HepG2 (cell line): ENCODE results near the gene BEGAIN.

Experiments used
- ATF7-NPFF ChIP-seq: sonication (generic); formaldehyde crosslinking; IDR thresholded peaks from 2 replicates; pipeline ENCODE4 v1.8.1; 2023; ENCODE audit warnings: mild to moderate bottlenecking, low read depth, missing genetic modification reagents, moderate library complexity
- CHD2 ChIP-seq: IDR thresholded peaks from 2 replicates; pipeline ENCODE4 v1.6.1; 2011; ENCODE audit warnings: low read depth, low read length, improper control_type of control experiment
- GATA4 ChIP-seq: sonication (generic); IDR thresholded peaks from 2 replicates; pipeline ENCODE4 v1.6.1; 2016; ENCODE audit warnings: antibody characterized with exemption, low read depth, borderline replicate concordance
- NCOA2 ChIP-seq: sonication (generic); formaldehyde crosslinking; IDR thresholded peaks from 2 replicates; pipeline ENCODE4 v1.8.0; 2022; ENCODE audit warnings: inconsistent platforms
- TOE1 ChIP-seq: sonication (generic); formaldehyde crosslinking; IDR thresholded peaks from 2 replicates; pipeline ENCODE4 v1.4.0; 2020; ENCODE audit warnings: mild to moderate bottlenecking, missing genetic modification reagents
- ZBTB1 ChIP-seq: sonication (generic); formaldehyde crosslinking; IDR thresholded peaks from 2 replicates; pipeline ENCODE4 v1.4.0; 2020; ENCODE audit warnings: missing genetic modification reagents, borderline replicate concordance
- ZNF589 ChIP-seq: sonication (generic); formaldehyde crosslinking; conservative IDR thresholded peaks from 2 replicates; pipeline ENCODE4 v1.8.0; 2022; ENCODE audit warnings: mild to moderate bottlenecking, moderate library complexity, missing genetic modification reagents
- ZNF768 ChIP-seq: sonication (generic); formaldehyde crosslinking; IDR thresholded peaks from 2 replicates; pipeline ENCODE4 v1.4.0; 2020; ENCODE audit warnings: missing genetic modification reagents
- ZSCAN20 ChIP-seq: sonication (generic); formaldehyde crosslinking; IDR thresholded peaks from 2 replicates; pipeline ENCODE4 v1.4.0; 2020; ENCODE audit warnings: missing genetic modification reagents, mild to moderate bottlenecking, borderline replicate concordance
- ZZZ3 ChIP-seq: sonication (generic); formaldehyde crosslinking; IDR thresholded peaks from 2 replicates; pipeline ENCODE4 v1.4.0; 2020; ENCODE audit warnings: missing genetic modification reagents, mild to moderate bottlenecking, borderline replicate concordance
- TF ChIP-seq, protein P1 (sequence below): sonication (generic); formaldehyde crosslinking; IDR thresholded peaks from 2 replicates; pipeline ENCODE4 v1.5.0; 2020; ENCODE audit warnings: mild to moderate bottlenecking, missing genetic modification reagents, moderate library complexity
- TF ChIP-seq, protein P2 (sequence below): sonication (generic); formaldehyde crosslinking; IDR thresholded peaks from 2 replicates; pipeline ENCODE4 v1.8.0; 2022; ENCODE audit warnings: missing genetic modification reagents, mild to moderate bottlenecking, moderate library complexity, borderline replicate concordance
- TF ChIP-seq, protein P3 (sequence below): sonication (generic); formaldehyde crosslinking; IDR thresholded peaks from 2 replicates; pipeline ENCODE4 v1.5.1; 2020; ENCODE audit warnings: missing genetic modification reagents, mild to moderate bottlenecking, borderline replicate concordance
- TF ChIP-seq, protein P4 (sequence below): sonication (generic); formaldehyde crosslinking; IDR thresholded peaks from 2 replicates; pipeline ENCODE4 v1.4.0; 2020; ENCODE audit warnings: missing genetic modification reagents

DNA sequence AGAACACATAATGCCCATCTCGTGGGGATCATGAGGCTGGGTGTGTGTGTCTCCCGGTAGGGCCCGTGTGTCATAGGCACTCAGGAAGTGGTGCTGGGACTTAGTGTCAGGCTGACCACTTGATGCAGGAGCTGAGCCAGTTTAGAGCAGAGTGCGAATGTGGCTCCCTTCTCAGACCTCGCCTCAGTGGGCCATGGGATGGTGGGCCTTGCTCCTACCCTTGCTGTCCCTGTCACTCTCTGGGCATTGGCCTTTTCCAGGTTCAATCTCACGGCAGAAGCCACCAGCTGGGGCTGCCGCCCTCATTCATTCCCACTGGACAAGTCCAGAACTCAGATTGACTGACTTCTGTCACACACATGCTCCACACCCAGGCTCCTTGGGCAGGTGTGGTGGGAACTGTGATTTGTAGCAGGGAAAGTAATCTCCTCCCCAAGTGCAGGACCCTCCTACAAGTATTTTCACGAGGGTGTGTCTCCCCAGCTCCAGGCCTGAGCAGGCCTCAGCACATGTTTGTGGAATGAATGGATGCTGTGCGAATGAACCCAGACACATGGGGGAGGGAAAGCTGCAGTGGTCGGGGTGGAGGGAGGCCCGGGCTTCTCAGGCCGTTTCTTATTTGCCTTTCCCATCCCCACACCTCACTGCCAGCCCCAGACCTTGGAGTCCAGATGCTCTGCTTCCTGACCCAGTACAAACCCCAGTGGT is 54.9 kb downstream of the BEGAIN start:
- TF ChIP-seq, protein P1, sequence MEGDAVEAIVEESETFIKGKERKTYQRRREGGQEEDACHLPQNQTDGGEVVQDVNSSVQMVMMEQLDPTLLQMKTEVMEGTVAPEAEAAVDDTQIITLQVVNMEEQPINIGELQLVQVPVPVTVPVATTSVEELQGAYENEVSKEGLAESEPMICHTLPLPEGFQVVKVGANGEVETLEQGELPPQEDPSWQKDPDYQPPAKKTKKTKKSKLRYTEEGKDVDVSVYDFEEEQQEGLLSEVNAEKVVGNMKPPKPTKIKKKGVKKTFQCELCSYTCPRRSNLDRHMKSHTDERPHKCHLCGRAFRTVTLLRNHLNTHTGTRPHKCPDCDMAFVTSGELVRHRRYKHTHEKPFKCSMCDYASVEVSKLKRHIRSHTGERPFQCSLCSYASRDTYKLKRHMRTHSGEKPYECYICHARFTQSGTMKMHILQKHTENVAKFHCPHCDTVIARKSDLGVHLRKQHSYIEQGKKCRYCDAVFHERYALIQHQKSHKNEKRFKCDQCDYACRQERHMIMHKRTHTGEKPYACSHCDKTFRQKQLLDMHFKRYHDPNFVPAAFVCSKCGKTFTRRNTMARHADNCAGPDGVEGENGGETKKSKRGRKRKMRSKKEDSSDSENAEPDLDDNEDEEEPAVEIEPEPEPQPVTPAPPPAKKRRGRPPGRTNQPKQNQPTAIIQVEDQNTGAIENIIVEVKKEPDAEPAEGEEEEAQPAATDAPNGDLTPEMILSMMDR (CRISPR knock-in tag), result no peak
- TF ChIP-seq ZNF589 (CRISPR knock-in tag) (no peak), ATF7-NPFF (CRISPR knock-in tag) (no peak), ZNF768 (no peak), ZBTB1 (CRISPR knock-in tag) (no peak), TOE1 (CRISPR knock-in tag) (no peak), CHD2 (no peak), NCOA2 (CRISPR knock-in tag) (no peak), GATA4 (no peak), ZSCAN20 (no peak), ZZZ3 (CRISPR knock-in tag) (no peak)
- TF ChIP-seq, protein P2, sequence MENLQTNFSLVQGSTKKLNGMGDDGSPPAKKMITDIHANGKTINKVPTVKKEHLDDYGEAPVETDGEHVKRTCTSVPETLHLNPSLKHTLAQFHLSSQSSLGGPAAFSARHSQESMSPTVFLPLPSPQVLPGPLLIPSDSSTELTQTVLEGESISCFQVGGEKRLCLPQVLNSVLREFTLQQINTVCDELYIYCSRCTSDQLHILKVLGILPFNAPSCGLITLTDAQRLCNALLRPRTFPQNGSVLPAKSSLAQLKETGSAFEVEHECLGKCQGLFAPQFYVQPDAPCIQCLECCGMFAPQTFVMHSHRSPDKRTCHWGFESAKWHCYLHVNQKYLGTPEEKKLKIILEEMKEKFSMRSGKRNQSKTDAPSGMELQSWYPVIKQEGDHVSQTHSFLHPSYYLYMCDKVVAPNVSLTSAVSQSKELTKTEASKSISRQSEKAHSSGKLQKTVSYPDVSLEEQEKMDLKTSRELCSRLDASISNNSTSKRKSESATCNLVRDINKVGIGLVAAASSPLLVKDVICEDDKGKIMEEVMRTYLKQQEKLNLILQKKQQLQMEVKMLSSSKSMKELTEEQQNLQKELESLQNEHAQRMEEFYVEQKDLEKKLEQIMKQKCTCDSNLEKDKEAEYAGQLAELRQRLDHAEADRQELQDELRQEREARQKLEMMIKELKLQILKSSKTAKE (CRISPR knock-in tag), result no peak
- TF ChIP-seq, protein P3, sequence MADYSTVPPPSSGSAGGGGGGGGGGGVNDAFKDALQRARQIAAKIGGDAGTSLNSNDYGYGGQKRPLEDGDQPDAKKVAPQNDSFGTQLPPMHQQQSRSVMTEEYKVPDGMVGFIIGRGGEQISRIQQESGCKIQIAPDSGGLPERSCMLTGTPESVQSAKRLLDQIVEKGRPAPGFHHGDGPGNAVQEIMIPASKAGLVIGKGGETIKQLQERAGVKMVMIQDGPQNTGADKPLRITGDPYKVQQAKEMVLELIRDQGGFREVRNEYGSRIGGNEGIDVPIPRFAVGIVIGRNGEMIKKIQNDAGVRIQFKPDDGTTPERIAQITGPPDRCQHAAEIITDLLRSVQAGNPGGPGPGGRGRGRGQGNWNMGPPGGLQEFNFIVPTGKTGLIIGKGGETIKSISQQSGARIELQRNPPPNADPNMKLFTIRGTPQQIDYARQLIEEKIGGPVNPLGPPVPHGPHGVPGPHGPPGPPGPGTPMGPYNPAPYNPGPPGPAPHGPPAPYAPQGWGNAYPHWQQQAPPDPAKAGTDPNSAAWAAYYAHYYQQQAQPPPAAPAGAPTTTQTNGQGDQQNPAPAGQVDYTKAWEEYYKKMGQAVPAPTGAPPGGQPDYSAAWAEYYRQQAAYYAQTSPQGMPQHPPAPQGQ (CRISPR knock-in tag), result no peak
- TF ChIP-seq, protein P4, sequence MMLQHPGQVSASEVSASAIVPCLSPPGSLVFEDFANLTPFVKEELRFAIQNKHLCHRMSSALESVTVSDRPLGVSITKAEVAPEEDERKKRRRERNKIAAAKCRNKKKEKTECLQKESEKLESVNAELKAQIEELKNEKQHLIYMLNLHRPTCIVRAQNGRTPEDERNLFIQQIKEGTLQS (CRISPR knock-in tag), result no peak
